ENCODE measurements around the gene ANO7. TPM values are rescaled to one million over a fixed set of nuclear protein-coding genes. Genes with fewer than 3 reads are reported as not detected.

ANO7 gene
- total and polyA plus RNA-seq, 2 of the 13 experiments (the other 11 are each of a cell fraction or from before 2014, with no cell fraction given), result 4.1 to 4.9 TPM

- no peak for TF ChIP-seq ETS1 (CRISPR knock-in tag; IDR thresholded peaks at IDR 0.05)
- 0 out of 2 replicates have a peak, but pooled peaks have one; percentile 24 for TF ChIP-seq ZNF17 (CRISPR knock-in tag; IDR thresholded peaks at IDR 0.05)
- TF ChIP-seq PHF8 (CRISPR knock-in tag; IDR thresholded peaks at IDR 0.05), result peak; percentile 93
- TF ChIP-seq ZNF275 (CRISPR knock-in tag; IDR thresholded peaks at IDR 0.05; ENCODE audit: borderline replicate concordance), result peak; percentile 96; the same call in 1 of the 2 replicates
- TF ChIP-seq ZFP82 (CRISPR knock-in tag; IDR thresholded peaks at IDR 0.05; ENCODE audit: borderline replicate concordance), result no peak; the same call in 1 of the 2 replicates
- peak; percentile 67; the same call in 1 of the 2 replicates for TF ChIP-seq ZNF235 (CRISPR knock-in tag; IDR thresholded peaks at IDR 0.05; ENCODE audit: borderline replicate concordance)
- 0 out of 2 replicates have a peak, but pooled peaks have one; percentile 21 for TF ChIP-seq ZBTB42 (CRISPR knock-in tag; IDR thresholded peaks at IDR 0.05)
- peak; percentile 82 for TF ChIP-seq SUZ12 (IDR thresholded peaks at IDR 0.05; ENCODE audit: low read depth, low read length)
- peak; percentile 13; the same call in 1 of the 2 replicates for TF ChIP-seq NFKB2 (CRISPR knock-in tag; IDR thresholded peaks at IDR 0.05; ENCODE audit: borderline replicate concordance)
- peak; percentile 39 for TF ChIP-seq SIN3A (IDR thresholded peaks at IDR 0.05; ENCODE audit: borderline replicate concordance, low read depth, low read length)
- TF ChIP-seq ZNF552 (CRISPR knock-in tag; IDR thresholded peaks at IDR 0.05; ENCODE audit: borderline replicate concordance), result no peak
- TF ChIP-seq ZNF569 (CRISPR knock-in tag; IDR thresholded peaks at IDR 0.05; ENCODE audit: borderline replicate concordance), result no peak; the same call in 1 of the 2 replicates
- peak; percentile 39; the same call in 1 of the 2 replicates for TF ChIP-seq ZNF335 (CRISPR knock-in tag; IDR thresholded peaks at IDR 0.05)
- TF ChIP-seq SCMH1 (CRISPR knock-in tag; IDR thresholded peaks at IDR 0.05; ENCODE audit: borderline replicate concordance), result no peak
- TF ChIP-seq MAX (IDR thresholded peaks at IDR 0.05), result peak; percentile 68
- TF ChIP-seq ARHGAP35 (CRISPR knock-in tag; IDR thresholded peaks at IDR 0.05; ENCODE audit: borderline replicate concordance), result no peak
- peak; percentile 73 for TF ChIP-seq CREM (IDR thresholded peaks at IDR 0.05)
- no peak for TF ChIP-seq CREM (CRISPR knock-in tag; IDR thresholded peaks at IDR 0.05)
- TF ChIP-seq ZNF383 (CRISPR knock-in tag; IDR thresholded peaks at IDR 0.05; ENCODE audit: borderline replicate concordance), result no peak
- no peak for TF ChIP-seq TEAD2 (CRISPR knock-in tag; IDR thresholded peaks at IDR 0.05)
- TF ChIP-seq ZNF784 (CRISPR knock-in tag; IDR thresholded peaks at IDR 0.05; ENCODE audit: borderline replicate concordance), result no peak
- TF ChIP-seq SSRP1 (CRISPR knock-in tag; IDR thresholded peaks at IDR 0.05), result no peak
- peak; percentile 46; the same call in 1 of the 2 replicates for TF ChIP-seq TP53 (CRISPR knock-in tag; conservative IDR thresholded peaks at IDR 0.05)
- no peak for TF ChIP-seq ZNF790 (CRISPR knock-in tag; IDR thresholded peaks at IDR 0.05; ENCODE audit: borderline replicate concordance)
- TF ChIP-seq DMTF1 (CRISPR knock-in tag; IDR thresholded peaks at IDR 0.05), result no peak
These were observed 38.4 kb upstream of the ANO7 start, which contains the start of gene PPP1R7 (continued) for GRCh38 chr2:241149925-241150659.
